ENCODE measurements around the gene COLEC11.
"Not testable (repeated sequence)": the region's sequence is repeated elsewhere in the genome, so short reads cannot be mapped to it uniquely, and the experiment has no call there.

COLEC11 gene

DNA sequence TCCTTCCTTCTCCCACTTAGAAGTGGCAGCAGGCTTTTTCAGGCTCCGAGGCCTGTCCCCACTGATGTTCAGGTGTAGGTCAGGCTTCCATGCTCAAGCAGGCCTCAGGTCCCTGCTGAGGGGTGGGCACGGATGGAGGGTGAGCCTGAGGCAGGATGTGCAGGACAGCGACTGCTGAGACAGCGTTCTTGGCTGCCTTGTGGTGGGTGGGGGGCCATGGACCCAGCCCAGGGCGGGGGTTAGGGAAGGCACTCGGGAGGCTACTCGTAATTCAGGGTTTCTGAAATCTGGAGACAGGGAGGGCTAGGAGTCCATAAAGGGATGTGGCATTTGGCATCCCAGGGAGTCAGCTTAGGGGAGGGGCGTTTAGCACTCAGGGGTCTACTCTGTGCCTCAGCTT lies 30.3 kb downstream of the COLEC11 start:
- no peak for DNase-seq (ENCODE audit: low spot score)

DNA sequence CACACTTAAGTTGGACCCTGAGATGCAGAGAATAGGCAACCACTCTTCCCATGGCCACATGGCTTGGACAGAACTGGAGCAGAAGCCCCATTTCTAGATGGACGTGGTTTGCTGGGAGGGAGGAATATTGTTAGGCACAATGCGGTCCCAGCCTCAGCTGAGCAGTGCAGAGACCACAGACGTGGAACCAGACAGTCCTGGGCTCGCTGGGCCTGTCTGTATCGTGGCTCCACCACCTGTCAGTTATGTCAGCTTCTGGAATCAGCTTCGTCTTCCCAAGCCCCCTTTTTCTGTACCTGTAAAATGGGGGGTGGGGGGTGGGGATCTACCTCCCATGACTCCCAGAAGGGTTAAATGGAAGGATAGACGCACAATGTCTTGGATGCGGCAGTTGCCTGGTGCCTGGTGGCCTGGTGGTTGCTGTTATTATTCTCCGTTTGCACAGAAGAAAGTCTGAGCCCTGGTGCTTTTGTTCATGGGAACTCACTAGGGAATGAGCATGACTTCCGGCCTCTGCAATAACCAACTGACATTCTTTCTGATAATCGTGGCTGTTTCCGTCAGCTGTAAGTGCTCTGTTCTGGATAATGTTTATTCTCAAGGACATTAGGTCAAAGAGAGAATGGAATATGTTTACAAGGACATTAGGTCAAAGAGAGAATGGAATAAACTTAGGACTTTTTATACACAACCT lies 31.4 kb downstream of the COLEC11 start:
- no peak for DNase-seq (ENCODE audit: low spot score)

DNA sequence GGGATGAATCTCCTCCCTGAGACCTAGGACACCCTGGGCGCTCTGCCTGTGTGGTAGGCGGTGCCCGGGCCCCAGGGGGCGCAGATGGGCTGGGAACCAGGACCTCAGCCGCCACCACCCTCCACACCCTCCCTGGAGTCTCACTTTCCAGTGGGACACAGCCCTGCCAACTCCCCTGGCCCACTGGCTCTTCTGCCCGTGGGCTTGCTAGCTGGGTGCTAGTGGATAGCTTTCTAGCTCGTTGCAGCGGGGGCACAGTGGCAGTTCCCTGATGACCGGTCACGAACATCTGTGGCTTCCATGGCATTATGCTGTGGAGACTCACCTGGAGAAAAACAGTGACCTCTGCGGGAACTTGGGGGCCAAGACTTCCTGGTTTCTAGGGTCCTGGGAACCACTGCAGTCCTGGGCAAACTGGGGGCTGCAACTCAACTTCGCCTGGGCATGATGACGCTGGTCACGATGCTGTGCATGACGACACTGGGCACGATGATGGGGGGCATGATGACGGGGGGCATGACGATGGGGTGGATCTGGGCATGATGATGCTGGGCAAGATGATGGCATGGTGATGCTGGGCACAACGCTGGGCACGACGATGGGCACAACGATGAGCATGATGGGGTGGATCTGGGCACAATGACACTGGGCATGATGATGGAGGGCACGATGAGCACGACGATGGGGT lies 32.0 kb downstream of the COLEC11 start:
- DNase-seq (ENCODE audit: low spot score) = no peak

DNA sequence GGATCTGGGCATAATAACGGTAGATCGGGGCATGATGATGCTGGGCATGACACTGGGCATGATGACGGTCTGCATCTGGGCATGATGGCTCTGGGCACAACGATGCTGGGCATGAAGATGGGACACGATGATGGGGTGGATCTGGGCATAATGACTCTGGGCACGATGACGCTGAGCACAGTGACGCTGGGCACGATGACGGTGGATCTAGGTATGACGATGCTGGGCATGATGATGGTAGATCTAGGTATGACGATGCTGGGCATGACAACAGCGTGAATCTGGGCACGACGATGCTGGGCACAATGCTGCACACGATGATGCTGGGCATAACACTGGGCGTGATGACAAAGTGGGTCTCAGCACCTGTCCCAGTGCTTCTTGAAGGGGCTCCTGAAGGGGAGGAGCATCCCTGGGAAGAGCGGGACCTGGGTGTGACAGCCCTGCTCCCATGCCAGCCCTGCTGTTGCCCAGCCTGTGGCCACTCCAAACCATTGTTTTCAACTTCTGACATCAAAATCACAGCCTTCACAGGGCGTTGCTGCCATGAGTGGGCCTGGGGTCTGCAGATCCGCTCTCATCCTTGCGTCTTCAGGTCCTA lies 32.7 kb downstream of the COLEC11 start:
- DNase-seq (ENCODE audit: low spot score) = no peak

DNA sequence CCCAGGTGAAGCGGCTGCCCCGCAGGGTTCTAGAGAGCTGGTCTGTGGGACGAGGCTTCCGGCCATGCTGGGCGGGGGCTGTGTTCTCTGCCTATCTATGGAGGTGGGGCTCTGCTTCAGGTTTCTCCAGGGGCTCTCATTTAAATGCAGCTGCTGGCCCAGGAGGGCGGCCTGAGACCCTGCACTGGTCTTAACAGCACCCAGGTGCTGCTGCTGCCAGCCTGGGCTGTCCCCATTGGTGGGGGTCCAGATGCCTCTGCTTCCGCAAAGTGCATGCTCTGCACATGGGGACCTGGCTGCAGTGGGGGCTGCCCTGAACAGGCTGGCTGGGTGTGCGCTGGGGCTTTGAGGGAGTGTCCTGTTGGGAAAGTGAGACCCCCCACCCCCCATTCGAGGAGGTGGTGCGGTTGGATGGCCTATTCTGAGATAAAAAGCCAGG lies 33.3 kb downstream of the COLEC11 start:
- no peak for DNase-seq (ENCODE audit: low spot score)

DNA sequence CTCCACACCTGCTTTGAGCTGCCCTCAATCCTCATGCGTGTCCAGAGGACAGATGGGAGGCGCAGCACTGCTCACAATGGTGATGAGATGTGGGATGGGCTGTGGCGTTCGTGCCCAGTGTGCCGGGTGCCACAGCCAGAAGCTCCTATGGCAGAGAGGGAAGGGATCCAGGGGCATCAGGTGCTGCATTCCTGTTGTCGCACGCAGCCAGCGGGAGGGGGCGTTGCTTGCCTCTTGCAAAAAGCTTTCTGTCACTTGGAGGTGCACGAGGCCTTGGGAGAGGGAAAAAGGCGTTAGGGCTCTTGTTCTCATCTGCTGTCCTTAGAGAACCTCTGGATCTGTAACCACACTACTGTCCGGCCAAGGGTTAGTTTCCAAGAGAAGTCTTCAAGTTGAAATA lies 33.9 kb downstream of the COLEC11 start:
- DNase-seq (ENCODE audit: low spot score) = no peak

DNA sequence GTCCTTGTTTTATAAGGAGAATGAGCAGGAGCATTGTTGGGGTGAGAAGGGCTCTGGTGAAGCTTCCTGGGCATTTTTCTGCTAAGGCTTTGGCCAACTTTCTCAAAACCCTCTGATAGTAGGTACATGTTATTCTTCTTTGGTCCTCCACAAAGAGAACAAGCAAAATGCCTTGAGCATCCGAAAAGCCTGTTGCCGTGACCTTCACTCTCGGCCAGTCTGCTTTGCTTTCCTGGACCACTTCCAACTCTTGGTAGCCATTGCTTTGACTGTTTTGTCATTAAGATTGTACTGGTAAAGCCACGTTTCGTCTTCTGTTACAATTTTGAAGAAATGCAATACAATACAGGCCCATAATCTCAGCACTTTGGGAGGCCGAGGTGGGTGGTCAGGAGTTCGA lies 35.7 kb downstream of the COLEC11 start:
- DNase-seq (ENCODE audit: low spot score) = no peak

DNA sequence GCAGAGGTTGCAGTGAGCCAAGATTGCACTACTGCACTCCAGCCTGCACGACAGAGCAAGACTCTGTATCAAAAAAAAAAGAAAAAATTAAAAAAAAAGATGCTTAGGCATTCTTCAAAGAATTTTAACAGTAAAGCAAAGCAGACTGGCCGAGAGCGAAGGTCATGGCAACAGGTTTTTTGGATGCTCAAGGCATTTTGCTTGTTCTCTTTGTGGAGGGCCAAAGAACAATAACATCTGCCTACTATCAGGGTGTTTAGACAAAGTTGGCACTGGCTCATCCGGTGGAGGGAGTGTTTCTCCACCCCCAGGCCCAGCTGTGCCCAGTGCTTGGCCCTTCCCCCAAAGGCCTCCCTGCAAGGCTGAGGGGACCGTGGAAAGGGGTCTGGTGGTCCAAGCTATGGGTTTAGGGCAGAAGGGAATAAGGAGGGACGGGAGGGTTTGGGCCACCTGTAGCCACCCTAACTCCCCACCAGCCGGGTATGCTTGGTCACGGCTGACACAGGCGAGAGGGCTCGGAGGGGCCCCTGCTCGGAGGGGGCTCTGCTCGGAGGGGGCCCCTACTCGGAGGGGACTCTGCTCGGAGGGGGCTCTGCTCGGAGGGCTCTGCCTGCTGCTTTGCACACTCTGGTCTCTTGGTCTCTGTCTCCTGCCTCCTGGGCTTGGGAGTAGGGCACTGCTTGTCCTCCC lies 36.4 kb downstream of the COLEC11 start:
- no peak for DNase-seq (ENCODE audit: low spot score)

DNA sequence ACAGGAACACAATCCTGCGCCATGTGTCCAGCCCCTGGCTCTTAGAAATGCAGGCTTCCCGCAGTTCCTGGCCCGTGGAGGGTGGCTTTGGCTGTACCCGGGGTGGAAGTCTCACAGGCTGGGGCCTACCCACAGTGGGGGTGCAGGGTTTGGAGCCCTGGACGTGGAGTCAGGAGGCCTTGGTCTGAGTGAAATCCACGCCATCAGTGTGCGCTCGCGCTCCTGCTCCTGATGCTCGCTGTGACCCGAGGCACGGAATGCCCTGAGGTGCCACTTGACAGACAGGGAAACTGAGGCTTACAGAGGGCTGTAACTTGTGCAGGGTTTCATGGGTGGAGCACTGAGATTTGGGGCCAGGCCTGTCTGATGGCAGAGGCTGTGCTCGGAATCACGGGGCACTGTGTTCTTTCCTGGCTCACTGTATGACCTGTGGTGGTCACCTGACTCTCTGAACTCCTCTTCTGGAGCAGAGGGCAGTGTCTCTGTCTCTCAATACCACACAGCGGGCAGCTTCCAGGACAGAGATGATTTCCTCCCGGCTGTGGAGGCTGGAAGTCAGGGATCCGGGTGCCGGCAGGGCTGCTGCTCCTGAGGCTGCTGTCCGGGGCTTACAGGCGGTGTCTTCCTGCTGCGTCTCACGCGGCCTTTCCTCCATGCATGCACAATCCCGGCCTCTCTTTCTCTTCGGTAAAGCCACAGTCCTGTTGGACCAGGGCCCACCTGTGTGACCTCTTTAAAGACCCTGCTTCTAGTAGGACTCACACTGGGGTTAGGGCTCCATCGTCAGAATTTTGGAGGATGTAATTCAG lies 37.1 kb downstream of the COLEC11 start:
- no peak for DNase-seq (ENCODE audit: low spot score)

DNA sequence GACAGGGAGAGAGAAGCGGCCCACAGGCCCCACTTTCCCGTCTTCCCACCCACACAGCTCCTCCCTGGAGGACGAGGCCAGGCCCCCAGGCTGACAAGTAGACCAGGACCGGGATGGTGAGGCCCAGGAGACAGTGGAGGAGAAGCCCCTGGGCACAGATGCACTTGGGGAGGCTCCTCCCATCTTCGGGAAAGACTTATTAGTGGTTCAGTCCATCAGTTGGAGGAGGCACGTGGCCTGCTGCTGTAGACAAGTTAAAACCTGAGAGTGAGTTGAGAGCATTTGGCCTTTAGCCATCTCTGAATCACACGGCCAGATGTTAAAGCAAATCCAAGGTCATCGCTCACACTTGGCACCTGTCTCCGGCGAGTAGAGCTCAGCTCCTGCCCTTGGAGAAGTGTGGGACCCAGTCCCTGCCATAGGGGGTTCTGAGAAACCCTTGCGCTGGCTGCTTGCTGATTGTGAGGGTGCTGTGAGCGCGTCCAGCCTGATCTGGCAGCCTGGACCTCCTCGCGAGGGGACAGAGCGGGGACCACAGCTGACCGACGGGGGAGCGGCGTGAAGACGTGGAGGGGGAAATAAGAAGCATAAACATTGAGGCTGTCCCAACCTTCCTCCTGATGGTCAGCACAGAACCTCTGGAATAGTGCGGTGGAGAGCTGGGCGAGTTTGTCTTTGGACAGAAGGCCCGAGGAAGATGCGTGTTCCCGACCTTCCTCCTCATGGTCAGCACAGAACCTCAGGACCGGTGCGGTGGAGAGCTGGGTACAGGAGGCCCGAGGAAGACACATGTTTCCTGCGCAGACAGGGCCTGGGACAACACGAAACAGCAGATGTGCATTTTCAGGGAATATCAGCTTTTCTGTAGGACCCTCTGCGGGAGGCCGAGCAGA lies 38.4 kb downstream of the COLEC11 start:
- DNase-seq (ENCODE audit: low spot score) = no peak

DNA sequence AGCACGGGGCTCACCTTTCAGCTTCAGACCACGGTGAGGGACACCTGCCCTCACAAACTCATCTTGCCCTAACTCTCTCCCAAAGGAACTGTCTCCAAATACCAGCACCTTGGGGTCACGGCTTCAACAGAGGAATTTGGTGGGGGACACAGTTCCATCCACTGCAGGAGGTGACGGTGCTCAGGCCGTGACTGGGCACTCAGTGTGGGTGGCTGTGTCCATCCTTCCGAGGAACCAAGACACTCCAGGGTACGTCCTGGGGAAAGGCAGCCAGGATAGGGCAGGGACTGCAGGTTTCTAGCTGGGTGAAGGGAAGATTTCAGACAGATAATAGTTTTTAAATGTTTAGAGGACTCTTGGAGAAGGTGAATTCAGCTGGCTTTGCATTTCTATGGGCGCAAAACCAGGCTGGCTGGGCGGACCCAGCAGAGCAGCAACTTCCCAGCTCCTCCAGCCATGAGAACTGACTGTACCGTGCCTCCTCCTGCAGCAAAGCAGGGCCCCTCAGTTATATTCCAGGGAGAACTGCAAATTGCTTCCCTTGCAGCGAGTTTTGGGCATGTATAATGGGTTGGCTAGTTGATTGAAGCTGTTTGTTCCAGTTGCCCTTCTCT lies 39.2 kb downstream of the COLEC11 start:
- DNase-seq (ENCODE audit: low spot score) = no peak

DNA sequence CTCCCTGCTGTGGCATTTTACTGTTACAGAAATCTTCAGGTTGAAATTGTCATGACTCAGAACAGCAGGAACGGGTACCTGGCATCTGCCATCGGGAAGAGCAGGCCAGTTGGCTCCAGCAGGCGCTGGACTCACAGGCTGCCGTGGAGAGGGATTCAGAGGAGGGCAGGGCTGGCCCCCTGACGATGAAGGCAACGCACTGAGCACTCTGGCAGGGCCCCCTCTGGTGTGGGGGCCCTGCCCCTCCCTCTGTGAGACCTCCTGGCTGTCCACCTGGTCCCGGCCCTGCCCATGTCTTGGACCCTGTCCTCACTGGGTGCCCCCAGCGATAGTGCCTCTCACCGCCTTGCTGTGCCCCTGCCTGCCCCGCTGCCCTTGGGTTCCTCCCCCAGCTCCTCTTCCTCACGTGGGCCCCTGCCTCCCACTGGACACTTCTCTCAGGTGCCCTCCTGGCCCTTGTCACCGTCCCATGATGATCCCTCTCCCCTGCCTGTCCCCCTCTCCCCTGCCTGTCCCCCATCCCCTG lies 39.7 kb downstream of the COLEC11 start:
- no peak for DNase-seq (ENCODE audit: low spot score)

DNA sequence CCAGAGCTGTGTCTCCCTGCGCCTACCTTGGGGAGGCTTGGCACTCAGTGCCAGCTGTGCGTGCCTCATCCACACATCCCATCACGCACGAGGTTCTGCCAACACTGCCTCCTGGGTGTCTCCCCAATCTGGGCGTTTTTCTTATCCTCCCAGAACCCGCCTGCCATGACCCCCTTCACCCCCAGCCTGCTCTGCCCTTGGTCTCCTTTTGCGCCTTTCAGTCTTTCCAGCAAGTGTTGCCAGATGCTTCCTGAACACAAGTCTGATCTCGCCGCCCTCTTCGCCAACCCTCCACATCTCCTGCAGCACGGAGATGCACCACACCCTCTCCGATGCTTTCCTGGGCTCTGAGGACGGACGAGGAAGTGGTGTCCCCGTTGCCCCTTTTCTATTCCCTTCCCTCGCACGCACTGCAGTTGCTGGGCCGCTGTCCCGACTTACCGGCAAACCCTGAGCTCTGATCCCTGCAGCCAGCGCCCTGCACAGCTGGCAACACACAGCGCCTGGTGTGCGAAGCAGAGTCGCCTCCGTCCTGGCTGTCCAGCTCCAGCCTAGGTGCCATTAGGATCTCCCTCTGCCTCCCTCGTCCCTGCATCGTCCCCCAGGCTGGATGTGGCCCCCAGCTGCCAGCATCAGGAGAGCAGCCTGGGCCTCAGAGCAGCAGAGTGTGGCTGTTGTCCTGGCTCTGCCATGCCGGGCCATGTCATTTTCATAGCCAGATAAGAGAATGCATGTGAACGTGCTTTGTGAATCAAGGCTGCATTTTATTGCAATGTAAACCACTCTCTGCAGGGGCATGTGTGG lies 40.5 kb downstream of the COLEC11 start:
- no peak for DNase-seq (ENCODE audit: low spot score)

DNA sequence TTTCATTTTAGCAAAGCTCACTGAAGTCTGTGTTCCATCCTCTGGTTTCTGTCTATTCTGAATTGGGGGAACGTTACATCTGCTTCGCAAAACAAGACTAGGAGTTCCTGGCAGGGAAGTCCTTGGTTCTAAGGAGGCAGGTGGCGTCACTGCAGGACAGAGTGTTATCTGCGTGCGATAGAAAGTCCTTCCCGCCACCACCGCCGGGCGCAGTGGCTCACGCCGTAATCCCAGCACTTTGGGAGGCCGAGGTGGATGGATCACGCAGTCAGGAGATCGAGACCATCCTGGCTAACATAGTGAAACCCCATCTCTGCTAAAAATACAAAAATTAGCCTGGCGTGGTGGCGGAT lies 41.0 kb downstream of the COLEC11 start:
- DNase-seq (ENCODE audit: low spot score) = not testable (repeated sequence)

DNA sequence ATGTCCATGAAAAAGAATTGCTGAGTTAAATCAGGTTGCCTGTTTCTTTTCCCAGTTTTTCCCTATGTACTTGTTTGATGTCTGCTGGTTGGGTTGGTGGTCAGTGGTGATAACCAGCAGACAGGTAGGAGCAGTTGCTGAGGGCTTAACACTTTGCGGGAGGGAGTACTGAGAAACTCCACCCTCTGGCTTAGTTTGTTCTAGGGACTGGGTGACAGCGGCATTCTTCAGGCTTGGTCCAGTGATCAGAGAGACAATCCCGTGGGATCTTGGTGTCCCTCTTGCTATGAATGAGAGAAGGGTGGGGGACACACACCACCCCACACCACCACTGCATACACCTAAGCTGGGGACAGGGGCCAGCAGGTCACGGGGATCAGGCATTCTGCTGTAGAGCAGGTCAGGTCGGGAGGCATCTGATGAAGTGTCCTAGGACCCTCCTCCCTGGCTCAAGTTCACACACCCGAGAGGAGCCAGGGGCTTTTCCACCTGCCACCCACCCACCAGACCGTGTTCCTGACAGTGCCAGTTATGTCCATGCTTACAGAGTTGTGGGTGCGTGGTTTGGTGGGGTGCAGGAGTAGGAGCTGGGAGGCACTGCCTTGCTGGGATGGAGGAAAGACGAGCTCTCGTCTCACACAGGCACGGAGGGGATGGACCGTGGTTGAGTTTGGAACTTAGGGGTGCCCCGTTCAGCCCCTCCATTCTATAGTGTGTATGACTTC lies 41.8 kb downstream of the COLEC11 start:
- no peak for DNase-seq (ENCODE audit: low spot score)

DNA sequence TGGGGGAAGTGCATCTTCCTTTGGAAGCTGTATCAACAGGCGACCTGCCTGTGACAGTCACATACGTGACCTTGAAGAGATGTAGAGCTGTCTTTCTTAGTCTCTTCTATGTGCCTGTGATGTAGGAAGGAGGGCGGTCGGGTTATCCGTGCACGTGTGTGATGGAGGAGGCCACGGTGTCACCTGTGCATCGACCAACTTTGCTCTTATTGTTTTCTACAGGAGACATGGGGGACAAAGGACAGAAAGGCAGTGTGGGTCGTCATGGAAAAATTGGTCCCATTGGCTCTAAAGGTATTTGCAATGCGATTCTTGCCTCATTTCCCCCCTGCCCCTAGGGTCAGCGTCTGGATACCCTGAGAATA lies 42.4 kb downstream of the COLEC11 start:
- no peak for DNase-seq (ENCODE audit: low spot score)

DNA sequence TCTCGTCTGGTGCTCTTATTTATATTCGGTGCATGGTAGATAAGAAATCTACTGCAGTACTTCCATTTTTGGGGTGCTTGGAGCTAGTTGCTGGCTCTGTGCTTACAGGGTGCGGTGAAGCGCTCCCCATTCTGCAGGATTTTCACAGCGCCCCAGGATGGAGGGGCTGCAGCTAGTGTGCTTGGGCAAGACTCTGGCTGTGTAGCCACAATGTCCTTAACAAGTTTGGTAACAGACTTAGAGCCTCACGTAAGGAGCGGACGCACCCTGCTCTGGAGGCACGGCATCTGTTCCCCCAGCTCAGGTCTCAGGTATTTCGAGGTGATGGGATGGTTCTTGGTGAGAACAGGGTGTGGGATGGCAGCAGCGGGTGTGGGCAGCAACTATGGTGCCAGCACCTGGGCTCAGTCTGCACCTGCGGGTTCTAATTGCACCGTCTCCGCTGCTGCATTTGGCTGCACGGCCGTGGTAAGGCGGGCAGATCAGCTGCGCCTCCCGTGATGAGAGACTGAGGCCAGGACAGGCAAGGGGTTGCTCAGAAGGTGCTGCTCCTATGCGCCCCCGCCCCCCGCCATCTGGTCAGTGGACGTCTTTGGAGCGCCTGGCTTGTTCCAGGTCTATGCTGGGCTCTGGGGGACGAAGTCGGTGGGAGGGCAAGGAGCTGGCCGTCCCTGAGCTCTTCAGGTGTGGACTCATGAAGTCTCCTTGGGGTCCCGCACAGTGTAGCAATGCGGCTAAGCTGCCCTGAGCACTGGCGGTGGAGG lies 43.0 kb downstream of the COLEC11 start:
- DNase-seq (ENCODE audit: low spot score) = no peak

DNA sequence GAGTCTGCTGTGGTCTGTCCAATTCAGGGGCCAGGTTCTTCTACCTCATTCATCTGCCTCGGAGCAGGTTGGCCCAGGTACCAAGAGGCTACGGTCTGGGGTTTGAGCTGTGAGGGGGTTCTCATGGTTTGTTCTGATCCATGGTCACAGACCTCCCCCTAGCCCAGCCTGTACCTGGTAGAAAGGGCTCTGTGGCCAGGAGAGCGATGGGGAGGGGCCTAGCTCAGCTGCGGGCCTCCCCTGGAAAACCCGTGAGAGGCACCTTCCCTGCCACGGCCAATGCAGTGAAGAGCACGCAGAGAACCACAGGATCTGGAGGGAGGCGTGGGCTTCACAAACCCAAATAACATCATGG lies 43.5 kb downstream of the COLEC11 start:
- DNase-seq (ENCODE audit: low spot score) = no peak

All from CD4-positive, alpha-beta T cell treated with Interleukin-15 for 4 hours (primary cell).